ENCODE results near the gene GOLGA1. TPM values are rescaled to one million over a fixed set of nuclear protein-coding genes. Genes with fewer than 3 reads are reported as not detected.

GOLGA1 gene
- total and polyA plus RNA-seq, 9 of the 15 experiments (the other 6 are each of a cell fraction or from before 2014, with no cell fraction given): 2.9 to 15.9 (median 8.5) TPM

- H3K27ac ChIP-seq (ENCODE audit: extremely low read depth, low read depth, low read length): peak overlapping the region; percentile 97
- H3K79me2 ChIP-seq (ENCODE audit: control insufficient read depth, insufficient read depth, low read length): peaks cover 72% of the 10 kb centered on the region
- peaks cover 16% of the 10 kb centered on the region for H3K9me1 ChIP-seq (ENCODE audit: control insufficient read depth, insufficient read depth, low read length)
- DNase-seq (ENCODE audit: extremely low read depth in 1 of 4, low spot score in 3 of 4) (peak; percentile 91 to 97 (median 94)), FAIRE-seq (peak; percentile 63), ATAC-seq (peak; percentile 87)
- H4K20me1 ChIP-seq (replicated peaks; ENCODE audit: control insufficient read depth, insufficient read depth, low read length): peaks cover 25% of the 10 kb centered on the region
- H3K9ac ChIP-seq (ENCODE audit: insufficient read depth in 1 of 2, low read depth in 2 of 2, low read length in 2 of 2): peak overlapping the region; percentile 98 to 99
- POLR2A ChIA-PET: interaction anchor here (0.6 to 1.5 kb wide), 7 partner anchors 10 to 360 kb away, joined by 3 to 6 read pairs (median 4); no protein-coding TSS in a partner anchor
- TSS peak; percentile 94 for BruUV-seq (replicated peaks)
- CTCF ChIA-PET (ENCODE audit: low intra/inter-chr PET ratio): interaction anchor here (1.1 kb wide), 1 partner anchor 97 kb away, joined by 3 read pairs; no protein-coding TSS in a partner anchor
- H3K4me2 ChIP-seq (ENCODE audit: insufficient read depth, low read length): peak overlapping the region; percentile 100
- H3K9me3 ChIP-seq (replicated peaks; ENCODE audit: control insufficient read depth, insufficient read depth, low read depth, low read length): no peaks in the 10 kb centered on the region
- H3K4me1 ChIP-seq (replicated peaks in 1 of 2; ENCODE audit: control insufficient read depth in 2 of 2, insufficient read depth in 2 of 2, low read length in 2 of 2): peaks cover 35 to 50% of the 10 kb centered on the region in 2 experiments
- H3K27me3 ChIP-seq (ENCODE audit: control insufficient read depth in 2 of 2, insufficient read depth in 2 of 2, low read length in 2 of 2): no peaks in the 10 kb centered on the region
- H2AFZ ChIP-seq (ENCODE audit: low read depth, low read length): peak overlapping the region; percentile 65
- under 1% methylated on average over 80 of the region's 101 CpGs for WGBS (ENCODE audit: insufficient coverage, low coverage, missing lambda C conversion rate)
- in situ Hi-C loops (cut with MboI): loop anchor here (10.0 kb wide), 1 partner anchor 276 kb away; the partner anchor contains the start of gene SCAI
- intact Hi-C loops (cut with micrococcal nuclease): loop anchor here (5.0 kb wide), 1 partner anchor 374 kb away; the partner anchor contains the start of gene HSPA5
- H3K4me3 ChIP-seq: peak overlapping the region; percentile 91
- peaks cover 43% of the 10 kb centered on the region for H3K36me3 ChIP-seq (ENCODE audit: control insufficient read depth, insufficient read depth, low read length)
- TF ChIP-seq FIP1L1 (IDR thresholded peaks at IDR 0.05; ENCODE audit: low read depth, low read length, poor library complexity, severe bottlenecking) (peak; percentile 61), POLR2B (IDR thresholded peaks at IDR 0.05; ENCODE audit: low read depth, partially characterized antibody) (peak; percentile 88), ZNF274 (IDR thresholded peaks at IDR 0.05; ENCODE audit: borderline replicate concordance, low read depth, low read length) (no peak), TAF1 (IDR thresholded peaks at IDR 0.05; ENCODE audit: control insufficient read depth, extremely low read depth, insufficient read depth, low read length, severe bottlenecking) (peak; percentile 94), ZNF589 (CRISPR knock-in tag; IDR thresholded peaks at IDR 0.05; ENCODE audit: low read depth) (peak; percentile 60; the same call in 1 of the 2 replicates), CXXC5 (CRISPR knock-in tag; IDR thresholded peaks at IDR 0.05) (peak; percentile 90), SMAD1 (IDR thresholded peaks at IDR 0.05; ENCODE audit: low read depth, low read length, partially characterized antibody) (peak; percentile 42), CHD2 (IDR thresholded peaks at IDR 0.05; ENCODE audit: low read depth, low read length) (peak; percentile 59), ZNF444 (CRISPR knock-in tag; IDR thresholded peaks at IDR 0.05) (no peak), RBBP5 (IDR thresholded peaks at IDR 0.05; ENCODE audit: borderline replicate concordance, insufficient read depth, low read length, poor library complexity, severe bottlenecking) (peak; percentile 66), BCLAF1 (IDR thresholded peaks at IDR 0.05; ENCODE audit: borderline replicate concordance in 1 of 2, control insufficient read depth in 1 of 2, low read depth in 2 of 2, low read length in 1 of 2) (0 out of 4 replicates have a peak, but pooled peaks of 1 of the 2 experiments have one; percentile 43), L3MBTL2 (IDR thresholded peaks at IDR 0.05) (peak; percentile 90), GATAD2A (IDR thresholded peaks at IDR 0.05) (no peak), BHLHE40 (IDR thresholded peaks at IDR 0.05; ENCODE audit: low read length) (peak; percentile 34; the same call in 1 of the 2 replicates), SMARCB1 (IDR thresholded peaks at IDR 0.05; ENCODE audit: insufficient read length, low read depth) (no peak), ESRRA (IDR thresholded peaks at IDR 0.05; ENCODE audit: borderline replicate concordance, low read depth) (peak; percentile 55; the same call in 1 of the 2 replicates), SRF (CRISPR knock-in tag; IDR thresholded peaks at IDR 0.05) (0 out of 4 replicates have a peak, but pooled peaks of 1 of the 2 experiments have one; percentile 28)
These were observed 72.1 kb downstream of the GOLGA1 start for GRCh38 chr9:124868511-124869465.
